Mucosa of descending colon (tissue), 3 donors: ENCODE measurements around the gene ZNF93. TPM values are rescaled to one million over a fixed set of nuclear protein-coding genes. Genes with fewer than 3 reads are reported as not detected.

ENCODE experiments used
- ATAC-seq: fragments of 200-7000 bp; cut with Tn5 transposase; one replicate; pipeline ENCODE4 v1.9.1; 2020; ENCODE audit warnings: mild to moderate bottlenecking, moderate library complexity
- DNase-seq, 3 donors: peaks; one replicate each; pipeline ENCODE4 v3.0.0-alpha.2; 2020
- H3K36me3 ChIP-seq: fragments of 200-600 bp; one replicate; pipeline ENCODE4 v1.8.0; 2021; ENCODE audit warnings: low read depth, mild to moderate bottlenecking
- H3K4me1 ChIP-seq: fragments of 200-600 bp; one replicate; pipeline ENCODE4 v1.8.0; 2021; ENCODE audit warnings: low read depth, mild to moderate bottlenecking
- H3K4me3 ChIP-seq: fragments of 200-600 bp; one replicate; pipeline ENCODE4 v1.8.0; 2021; ENCODE audit warnings: mild to moderate bottlenecking
- H3K9me3 ChIP-seq: fragments of 200-600 bp; one replicate; pipeline ENCODE4 v1.8.0; 2021; ENCODE audit warnings: mild to moderate bottlenecking
- CTCF ChIP-seq: fragments of 200-600 bp; IDR thresholded peaks from one replicate; pipeline ENCODE4 v1.8.0; 2022; ENCODE audit warnings: antibody characterized with exemption, mild to moderate bottlenecking
- intact Hi-C, 2 donors: fragments of 100-400 bp; cut with DNase I in 1 of 2; cut with micrococcal nuclease in 1 of 2; formaldehyde crosslinking; loops; one replicate each; pipeline versions ENCODE4 v1.11.0 to v1.11.1; 2022; cut with DNase I, micrococcal nuclease
- total RNA-seq, 3 donors: library from RNA; stranded (reverse); fragmentation: NEBNext Ultra II Directional in 2 of 3; extraction: Animal tissue kit (Norgen Biotek cat#: 25700) in 2 of 3; gene quantifications; one replicate each; pipeline versions ENCODE4 v1.2.1 to v1.2.4, GENCODE V29; 2021 to 2023
- donor health status: DM: no; HTN: no; CAD: no; lungs with moderate emphysema.
- donor health status: DM: no; HTN: no; CAD: no.
- donor health status: DM: no; HTN: yes; CAD: no.

Gene ZNF93
- total RNA-seq, 3 donors from 2014 or later, result 3.2 to 6.1 (median 3.8) TPM

GRCh38 chr19:19966862-19967261, 66.1 kb downstream of the ZNF93 start:
- H3K9me3 ChIP-seq, result peaks cover 36% of the 10 kb centered on the region
- H3K36me3 ChIP-seq, result no peaks in the 10 kb centered on the region
- intact Hi-C loops, result no loop called here
- no peak overlapping the region for H3K4me3 ChIP-seq
- no peaks in the 10 kb centered on the region for H3K4me1 ChIP-seq
- TF ChIP-seq CTCF, result no peak
- ATAC-seq (no peak), DNase-seq (no peak)

Other genes with a start within 250 kb of the ZNF93 start
- 10 to 100 TPM; 56.1 to 71.9 (median 58.1) TPM for gene ATP13A1, start 237.3 kb upstream of the ZNF93 start, total RNA-seq
- 10 to 100 TPM; 11.4 to 15.6 (median 14.6) TPM for gene ZNF101, start 232.1 kb upstream of the ZNF93 start, total RNA-seq
- 1 to 10 TPM; 2.6 to 7.6 (median 2.8) TPM for gene ZNF14, start 167.8 kb upstream of the ZNF93 start, total RNA-seq
- gene ZNF506, start 79.2 kb upstream of the ZNF93 start, total RNA-seq, result 10 to 100 TPM; 18.4 to 31.7 (median 25.7) TPM
- 10 to 100 TPM in 1 of 3 donors, 1 to 10 TPM in 2; 7.8 to 11.9 (median 9.4) TPM for gene ZNF253, start 35.1 kb upstream of the ZNF93 start, total RNA-seq
- gene ZNF682, start 138.6 kb downstream of the ZNF93 start, total RNA-seq, result 1 to 10 TPM; 3.6 to 5.9 (median 4.7) TPM
- 1 to 10 TPM; 1.9 to 4.7 (median 2.9) TPM for gene ZNF90, start 177.1 kb downstream of the ZNF93 start, total RNA-seq